HCT116 (cell line): Measurements from ENCODE around the gene STARD3. TPM values are rescaled to one million over a fixed set of nuclear protein-coding genes. Genes with fewer than 3 reads are reported as not detected.
A peak's percentile ranks its signal among the peaks of the same experiment; 100 is the strongest.

Experiments used
- ATAC-seq: fragments of 200-7000 bp; cut with Tn5 transposase; 2 replicates; pipeline ENCODE4 v1.9.1; 2020; ENCODE audit warnings: mild to moderate bottlenecking, moderate library complexity
- BruUV-seq: library from RNA; stranded (reverse); fragments of 400-500 nt; replicated peaks from 2 replicates; lab custom pipeline; 2021; lab: Mats Ljungman, UMichigan
- CTCF ChIA-PET: fragments of 300-600 bp; sonication (Branson Sonifier 250); formaldehyde crosslinking; loops from one replicate; lab custom pipeline; 2021; ENCODE audit warnings: antibody characterized with exemption; lab: Charles Lee
- POLR2A ChIA-PET: fragments of 300-600, 350-600 bp; sonication (Branson Sonifier 250); formaldehyde crosslinking; loops from one replicate; lab custom pipeline; 2021; ENCODE audit warnings: antibody characterized with exemption; lab: Charles Lee
- RAD21 ChIA-PET, 2 experiments: fragments of 300-600 bp; sonication (Branson Sonifier 250); formaldehyde crosslinking; loops; one replicate each; lab custom pipeline; 2023; ENCODE audit warnings: low total read pairs in 2 of 2; ENCODE audit not compliant: uncharacterized antibody in 2 of 2, unreplicated experiment in 2 of 2, low non-redundant PET in 1 of 2; lab: Charles Lee
- DNase-seq: peaks from one replicate; pipeline ENCODE4 v3.0.0-alpha.2; 2010; ENCODE audit warnings: low read depth, low spot score
- H2AFZ ChIP-seq: fragments of 200-600 bp; shearing (Covaris generic), sonication (generic); 2 replicates; pipeline ENCODE4 v1.6.1; 2017; ENCODE audit warnings: low read depth, mixed run types, mixed read lengths, antibody characterized with exemption, low read length; ENCODE audit not compliant: poor library complexity, severe bottlenecking
- H3K27ac ChIP-seq: 2 replicates; pipeline ENCODE4 v1.5.1; 2012; ENCODE audit warnings: low read depth, low read length
- H3K27me3 ChIP-seq: fragments of 200-600 bp; sonication (generic); 2 replicates; pipeline ENCODE4 v1.6.1; 2016; ENCODE audit warnings: mixed run types, low read length, mixed read lengths; ENCODE audit not compliant: insufficient read depth
- H3K36me3 ChIP-seq, 2 experiments: fragments of 200-500 bp in 1 of 2; fragments of 200-600 bp in 1 of 2; sonication (Bioruptor generic) in 1 of 2; sonication (generic) in 1 of 2; 2 replicates each; pipeline versions ENCODE4 v1.5.1 to v1.6.1; 2014 to 2016; ENCODE audit warnings: low read length in 2 of 2, inconsistent platforms in 1 of 2, mixed read lengths in 1 of 2, mixed run types in 1 of 2; ENCODE audit not compliant: insufficient read depth in 2 of 2, control insufficient read depth in 1 of 2
- H3K4me1 ChIP-seq, 2 experiments: fragments of 200-600 bp in 1 of 2; sonication (generic) in 1 of 2; 2 replicates each; pipeline versions ENCODE4 v1.5.1 to v1.6.1; 2012 to 2017; ENCODE audit warnings: low read length in 2 of 2, inconsistent platforms in 1 of 2, mild to moderate bottlenecking in 1 of 2, mixed read lengths in 1 of 2, mixed run types in 1 of 2, moderate library complexity in 1 of 2; ENCODE audit not compliant: insufficient read depth in 2 of 2, control insufficient read depth in 1 of 2
- H3K4me2 ChIP-seq: fragments of 200-600 bp; sonication (generic); 2 replicates; pipeline ENCODE4 v1.6.1; 2017; ENCODE audit warnings: mixed run types, low read length, mixed read lengths
- H3K4me3 ChIP-seq, 2 experiments: fragments of 200-600 bp in 1 of 2; sonication (generic) in 1 of 2; replicated peaks in 1 of 2; 2 replicates each; pipeline ENCODE4 v1.5.1; 2011 to 2016; ENCODE audit warnings: low read length in 2 of 2, control low read depth in 1 of 2, low read depth in 1 of 2, mild to moderate bottlenecking in 1 of 2, mixed read lengths in 1 of 2, mixed run types in 1 of 2
- H3K79me2 ChIP-seq: fragments of 200-600 bp; sonication (generic); 2 replicates; pipeline ENCODE4 v1.6.1; 2017; ENCODE audit warnings: mild to moderate bottlenecking, mixed run types, low read length, moderate library complexity, mixed read lengths; ENCODE audit not compliant: insufficient read depth
- H3K9ac ChIP-seq: fragments of 200-600 bp; sonication (generic); 2 replicates; pipeline ENCODE4 v1.6.1; 2016; ENCODE audit warnings: low read length, mixed read lengths
- H3K9me2 ChIP-seq: fragments of 200-600 bp; sonication (generic), shearing (Covaris generic); 2 replicates; pipeline ENCODE4 v1.6.1; 2017; ENCODE audit warnings: mixed run types, mild to moderate bottlenecking, moderate library complexity; ENCODE audit not compliant: insufficient read depth
- H3K9me3 ChIP-seq, 2 experiments: fragments of 200-500 bp in 1 of 2; fragments of 200-600 bp in 1 of 2; sonication (Bioruptor generic) in 1 of 2; sonication (generic) in 1 of 2; 2 replicates each; pipeline ENCODE4 v1.6.1; 2014 to 2017; ENCODE audit warnings: low read length in 2 of 2, mixed read lengths in 2 of 2, inconsistent platforms in 1 of 2, low read depth in 1 of 2, mild to moderate bottlenecking in 1 of 2, mixed run types in 1 of 2, moderate library complexity in 1 of 2; ENCODE audit not compliant: control insufficient read depth in 1 of 2, insufficient read depth in 1 of 2
- H4K20me1 ChIP-seq: fragments of 200-600 bp; sonication (generic), shearing (Covaris generic); 2 replicates; pipeline ENCODE4 v1.6.1; 2017; ENCODE audit warnings: mixed run types, mild to moderate bottlenecking, moderate library complexity; ENCODE audit not compliant: insufficient read depth
- EGR1 ChIP-seq: IDR thresholded peaks from 2 replicates; pipeline ENCODE4 v1.6.1; 2012; ENCODE audit warnings: low read depth
- EZH2 ChIP-seq: fragments of 200-600 bp; sonication (generic); IDR thresholded peaks from 2 replicates; pipeline ENCODE4 v1.6.1; 2017; ENCODE audit warnings: antibody characterized with exemption, mixed run types
- TCF7L2 ChIP-seq: IDR thresholded peaks from 2 replicates; pipeline ENCODE4 v1.7.0; 2011; ENCODE audit warnings: borderline replicate concordance, inconsistent platforms; ENCODE audit not compliant: insufficient read depth, insufficient read length; ENCODE audit errors: extremely low read depth
- YY1 ChIP-seq: IDR thresholded peaks from 2 replicates; pipeline ENCODE4 v1.6.1; 2011; ENCODE audit warnings: low read length, low read depth, moderate library complexity, mild to moderate bottlenecking; ENCODE audit not compliant: insufficient replicate concordance; ENCODE audit errors: extremely low read depth
- intact Hi-C: fragments of 100-400 bp; cut with micrococcal nuclease; formaldehyde crosslinking; loops from 2 replicates; pipeline ENCODE4 v1.10.0; 2022
- total RNA-seq: library from RNA; stranded (reverse); gene quantifications from one replicate; pipeline ENCODE4 v1.2.1, GENCODE V29; 2021; ENCODE audit not compliant: unreplicated experiment
- TF ChIP-seq, protein P1 (sequence below): IDR thresholded peaks from 2 replicates; pipeline ENCODE4 v1.6.1; 2011; ENCODE audit warnings: mild to moderate bottlenecking, low read length, moderate library complexity; ENCODE audit not compliant: insufficient replicate concordance; ENCODE audit errors: extremely low read depth

Gene STARD3
- total RNA-seq, 1 experiment from 2014 or later, result 73.9 TPM

GRCh38 chr17:39611401-39612112 lies 25.4 kb upstream of the STARD3 start:
- Histone ChIP-seq H3K9me2 (no peaks in the 10 kb centered on the region), H3K79me2 (no peaks in the 10 kb centered on the region), H3K4me2 (no peak overlapping the region), H3K27me3 (no peaks in the 10 kb centered on the region), H3K9ac (no peak overlapping the region), H3K27ac (no peak overlapping the region), H4K20me1 (no peaks in the 10 kb centered on the region), H3K9me3 (no peaks in the 10 kb centered on the region), H3K4me1 (peaks cover 0 to 5% of the 10 kb centered on the region in 2 experiments; a peak in 2 of 4 replicates), H2AFZ (peak overlapping the region; percentile 88), H3K4me3 (no peak overlapping the region), H3K36me3 (no peaks in the 10 kb centered on the region)
- ChIA-PET POLR2A (no interaction called here), CTCF (no interaction called here), RAD21 (no interaction called here)
- peak; percentile 41; the same call in 1 of the 2 replicates for TF ChIP-seq EGR1
- no peak for TF ChIP-seq TCF7L2
- peak; percentile 95 for TF ChIP-seq YY1
- TF ChIP-seq, protein P1, sequence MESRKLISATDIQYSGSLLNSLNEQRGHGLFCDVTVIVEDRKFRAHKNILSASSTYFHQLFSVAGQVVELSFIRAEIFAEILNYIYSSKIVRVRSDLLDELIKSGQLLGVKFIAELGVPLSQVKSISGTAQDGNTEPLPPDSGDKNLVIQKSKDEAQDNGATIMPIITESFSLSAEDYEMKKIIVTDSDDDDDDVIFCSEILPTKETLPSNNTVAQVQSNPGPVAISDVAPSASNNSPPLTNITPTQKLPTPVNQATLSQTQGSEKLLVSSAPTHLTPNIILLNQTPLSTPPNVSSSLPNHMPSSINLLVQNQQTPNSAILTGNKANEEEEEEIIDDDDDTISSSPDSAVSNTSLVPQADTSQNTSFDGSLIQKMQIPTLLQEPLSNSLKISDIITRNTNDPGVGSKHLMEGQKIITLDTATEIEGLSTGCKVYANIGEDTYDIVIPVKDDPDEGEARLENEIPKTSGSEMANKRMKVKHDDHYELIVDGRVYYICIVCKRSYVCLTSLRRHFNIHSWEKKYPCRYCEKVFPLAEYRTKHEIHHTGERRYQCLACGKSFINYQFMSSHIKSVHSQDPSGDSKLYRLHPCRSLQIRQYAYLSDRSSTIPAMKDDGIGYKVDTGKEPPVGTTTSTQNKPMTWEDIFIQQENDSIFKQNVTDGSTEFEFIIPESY, result no peak
- TF ChIP-seq EZH2, result no peak
- no peak for DNase-seq
- no TSS peak for BruUV-seq
- intact Hi-C loops, result no loop called here
- peak; percentile 52 for ATAC-seq
